ENCODE results near the gene ANXA1.
"Not testable (repeated sequence)": the region's sequence is repeated elsewhere in the genome, so short reads cannot be mapped to it uniquely, and the experiment has no call there.

The ANXA1 gene

DNA sequence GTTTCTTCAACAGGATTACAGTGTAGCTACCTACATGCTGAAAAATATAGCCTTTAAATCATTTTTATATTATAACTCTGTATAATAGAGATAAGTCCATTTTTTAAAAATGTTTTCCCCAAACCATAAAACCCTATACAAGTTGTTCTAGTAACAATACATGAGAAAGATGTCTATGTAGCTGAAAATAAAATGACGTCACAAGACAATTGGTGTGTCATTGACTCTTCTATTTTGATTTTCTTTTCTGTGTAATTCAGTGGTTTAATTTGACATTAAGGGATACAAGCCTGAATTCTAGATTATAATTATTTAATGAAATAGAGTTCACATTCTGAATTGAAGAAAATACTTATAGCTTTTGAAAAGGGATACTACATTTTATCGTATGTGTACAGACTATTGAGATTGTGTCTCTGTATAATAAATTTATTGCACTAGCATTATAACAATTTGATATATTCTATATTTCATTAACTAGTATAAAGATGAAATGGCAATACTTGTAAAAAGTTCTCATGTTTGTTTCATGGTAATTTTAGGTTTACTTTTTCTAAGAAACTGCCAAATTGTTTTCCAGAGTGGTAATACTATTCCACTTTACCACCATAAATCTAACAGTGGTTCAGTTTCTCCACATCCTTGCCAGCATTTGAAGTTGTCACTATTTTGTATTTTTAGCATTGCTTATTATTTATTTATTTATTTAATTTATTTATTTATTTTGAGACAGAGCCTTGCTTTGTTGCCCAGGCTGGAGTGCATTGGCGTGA is 18.7 kb downstream of the ANXA1 start:
- DNase-seq = no peak

DNA sequence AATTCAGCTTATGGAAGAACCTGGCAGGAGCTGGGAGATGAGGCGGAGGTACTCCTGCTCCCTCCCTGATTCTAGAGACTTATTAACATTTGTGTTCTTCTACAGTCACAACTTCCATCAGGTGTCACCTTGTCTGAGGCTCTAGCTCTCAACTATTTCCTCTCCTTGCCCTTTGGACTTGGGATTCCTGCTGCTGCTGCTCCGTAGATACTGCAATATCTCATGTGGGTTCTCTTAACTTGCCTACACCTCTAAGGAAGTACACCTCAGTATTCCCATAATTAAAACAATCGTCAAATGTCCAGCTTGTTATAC is 21.2 kb downstream of the ANXA1 start:
- DNase-seq = no peak

DNA sequence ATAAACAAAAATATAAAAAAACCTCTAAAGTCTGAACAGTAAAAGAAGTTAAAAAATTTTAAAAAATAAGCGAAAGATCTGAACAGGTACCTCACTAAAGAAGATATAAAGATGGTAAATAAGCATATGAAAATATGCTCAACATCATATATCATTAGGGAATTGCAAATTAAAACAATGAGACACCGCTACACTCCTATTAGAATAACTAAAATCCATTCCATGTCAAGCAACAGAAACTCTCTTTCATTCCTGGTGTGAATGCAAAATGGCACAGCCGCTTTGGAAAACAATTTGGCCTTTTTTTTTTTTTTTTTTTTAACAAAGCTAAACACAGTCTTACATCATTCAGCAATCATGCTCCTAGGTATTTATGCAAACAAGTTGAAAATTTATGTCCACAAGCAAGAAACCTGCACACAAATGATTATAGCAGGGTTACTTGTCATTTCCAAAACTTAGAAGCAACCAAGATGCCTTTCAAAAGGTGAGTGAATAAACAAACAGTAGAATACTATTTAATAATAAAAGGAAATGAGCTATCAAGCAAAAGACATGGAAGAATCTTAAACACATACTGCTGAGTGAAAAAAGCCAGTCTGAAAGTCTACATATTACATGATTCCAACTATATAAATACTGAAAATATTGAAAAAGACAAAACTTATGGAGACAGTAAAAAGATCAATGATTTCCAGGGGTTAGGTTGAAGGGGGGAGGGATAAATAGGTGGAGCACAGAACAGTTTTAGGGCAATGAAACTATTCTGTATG is 22.1 kb downstream of the ANXA1 start:
- DNase-seq = no peak

DNA sequence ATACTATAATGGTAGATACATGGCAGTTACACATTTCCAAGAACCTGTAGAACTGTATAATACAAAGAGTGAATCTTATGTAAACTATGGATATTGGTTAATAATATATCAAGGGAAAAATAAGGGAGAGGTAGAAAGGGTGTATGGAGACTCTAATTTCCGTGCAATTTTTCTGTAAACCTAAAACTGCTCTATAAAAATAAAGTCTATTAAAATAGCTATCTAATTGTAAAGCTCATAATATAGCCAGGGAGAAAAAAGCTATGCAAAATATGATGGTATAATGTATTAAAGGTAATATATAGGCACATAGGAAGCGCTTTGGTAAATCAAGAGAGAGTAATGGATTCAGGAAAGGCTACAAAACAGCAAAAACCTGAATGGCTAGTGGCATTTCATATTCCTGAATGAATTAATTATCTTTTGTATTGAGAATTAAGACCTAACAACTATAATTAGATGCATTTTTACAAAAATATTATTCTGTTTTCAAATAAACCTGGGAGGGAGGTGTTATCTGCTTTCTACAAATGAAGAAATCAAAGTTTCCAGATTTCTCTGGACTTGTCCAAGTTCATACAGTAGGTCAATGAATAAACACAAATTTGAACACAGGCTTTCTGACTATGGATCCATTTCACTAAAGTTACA is 22.8 kb downstream of the ANXA1 start:
- no peak for DNase-seq

DNA sequence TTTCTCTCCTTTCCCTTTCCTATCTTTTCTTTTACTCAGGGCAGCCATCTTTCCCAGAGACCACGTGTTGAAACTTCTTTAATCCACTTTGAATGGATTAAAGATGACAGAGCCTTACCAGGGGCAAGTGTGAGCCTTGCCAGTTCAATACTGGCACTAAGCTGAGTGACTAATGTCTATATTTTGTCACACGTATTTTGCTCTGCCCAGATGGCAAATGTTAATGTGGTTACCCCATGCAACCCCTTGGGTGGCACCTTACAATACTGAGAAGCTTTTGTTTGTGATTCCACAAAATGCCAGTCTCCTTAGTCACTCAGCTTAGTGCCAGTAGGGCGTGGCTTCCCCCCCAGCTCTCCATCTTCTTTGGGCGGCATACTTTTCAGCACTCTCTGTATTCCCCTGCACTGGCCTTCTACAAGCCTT is 24.8 kb downstream of the ANXA1 start:
- no peak for DNase-seq

DNA sequence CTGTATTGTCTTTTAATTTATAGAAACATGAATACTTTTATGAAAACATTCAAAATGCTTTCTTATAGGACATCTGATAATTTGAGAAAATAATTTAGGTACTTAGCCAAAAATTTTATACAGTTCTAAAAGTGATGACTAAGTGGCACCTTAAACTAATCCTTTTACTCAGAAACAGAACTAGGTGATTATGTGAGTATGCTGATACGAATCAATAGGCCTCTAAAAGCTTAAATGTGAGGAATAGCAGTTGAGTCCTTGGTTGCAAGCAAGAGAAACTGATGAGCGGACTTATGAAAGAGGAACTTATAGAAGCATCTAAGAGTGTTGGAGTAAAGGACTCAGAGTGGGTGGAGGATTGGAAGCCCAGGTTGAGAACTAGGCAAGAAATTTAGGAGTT is 26.4 kb downstream of the ANXA1 start:
- DNase-seq = no peak

DNA sequence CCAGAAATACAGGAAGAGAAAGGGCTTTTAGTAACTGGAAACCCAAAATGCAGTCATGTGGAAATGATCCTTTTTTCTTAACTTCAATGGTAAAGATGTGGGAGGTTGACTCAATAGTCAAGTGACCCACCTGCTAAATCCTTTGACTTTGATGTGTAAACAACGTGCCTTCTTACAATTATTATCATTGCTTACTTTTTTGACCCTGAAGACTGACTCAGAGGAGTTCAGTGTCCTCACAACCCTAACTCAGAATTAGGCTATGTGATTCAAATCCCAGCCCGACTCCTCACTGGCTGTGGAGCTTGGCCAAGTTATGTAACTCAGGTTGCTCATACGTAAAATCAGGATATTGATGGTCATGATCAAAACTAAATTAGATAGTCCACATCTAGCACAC is 27.9 kb downstream of the ANXA1 start:
- DNase-seq = no peak

DNA sequence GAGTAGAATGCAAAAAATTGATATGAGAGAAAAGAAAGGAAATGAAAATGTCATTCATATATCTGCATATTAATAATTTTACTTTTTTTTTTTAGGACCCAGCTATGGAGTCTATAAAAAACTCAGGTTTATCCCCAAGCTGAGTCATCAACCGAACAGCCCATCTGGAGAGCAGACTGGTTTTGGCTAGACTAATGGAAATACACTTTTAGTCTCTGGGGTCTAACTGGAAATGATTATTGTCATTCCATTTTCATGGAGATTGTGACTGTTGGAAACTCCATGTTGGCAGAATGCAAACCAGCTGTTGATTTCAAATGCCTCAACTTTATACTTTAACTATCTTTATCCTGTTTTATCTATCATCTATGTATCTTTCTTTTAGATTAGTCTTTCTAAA is 28.7 kb downstream of the ANXA1 start:
- no peak for DNase-seq

DNA sequence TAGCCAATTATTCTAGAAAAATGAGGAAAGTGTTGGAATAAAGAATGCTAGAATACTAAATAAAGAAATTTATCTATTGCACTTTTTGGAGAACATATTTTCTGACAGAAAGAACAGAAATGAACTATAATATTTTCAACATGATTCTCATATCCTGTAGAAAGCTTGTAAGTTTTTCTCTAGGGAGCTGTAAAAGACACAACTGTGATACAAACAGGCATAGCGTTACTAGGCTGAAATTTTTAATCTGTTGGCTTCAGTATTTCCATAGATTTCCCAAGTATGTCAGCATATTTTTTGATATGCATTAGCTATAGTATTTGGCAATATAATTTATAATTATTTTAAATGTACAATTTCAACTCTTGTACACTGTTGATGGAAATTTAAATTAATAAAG is 31.3 kb downstream of the ANXA1 start:
- no peak for DNase-seq

DNA sequence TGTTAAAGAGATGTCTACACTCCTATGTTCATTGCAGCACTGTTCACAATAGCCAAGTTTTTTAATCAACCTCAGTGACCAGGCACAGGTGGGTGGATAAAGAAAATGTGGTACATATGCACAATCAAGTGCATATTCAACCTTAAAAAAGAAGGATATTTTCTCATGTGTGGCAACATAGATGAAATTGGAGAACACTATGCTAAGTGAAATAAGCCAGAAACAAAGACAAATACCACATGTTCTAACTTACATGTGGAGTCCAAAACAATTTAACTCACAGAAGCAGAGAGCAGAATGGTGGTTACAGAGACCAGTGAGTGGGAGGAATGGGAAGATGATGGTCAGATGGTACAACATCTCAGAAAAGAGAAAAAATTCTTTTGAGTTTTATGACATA is 31.8 kb downstream of the ANXA1 start:
- no peak for DNase-seq

DNA sequence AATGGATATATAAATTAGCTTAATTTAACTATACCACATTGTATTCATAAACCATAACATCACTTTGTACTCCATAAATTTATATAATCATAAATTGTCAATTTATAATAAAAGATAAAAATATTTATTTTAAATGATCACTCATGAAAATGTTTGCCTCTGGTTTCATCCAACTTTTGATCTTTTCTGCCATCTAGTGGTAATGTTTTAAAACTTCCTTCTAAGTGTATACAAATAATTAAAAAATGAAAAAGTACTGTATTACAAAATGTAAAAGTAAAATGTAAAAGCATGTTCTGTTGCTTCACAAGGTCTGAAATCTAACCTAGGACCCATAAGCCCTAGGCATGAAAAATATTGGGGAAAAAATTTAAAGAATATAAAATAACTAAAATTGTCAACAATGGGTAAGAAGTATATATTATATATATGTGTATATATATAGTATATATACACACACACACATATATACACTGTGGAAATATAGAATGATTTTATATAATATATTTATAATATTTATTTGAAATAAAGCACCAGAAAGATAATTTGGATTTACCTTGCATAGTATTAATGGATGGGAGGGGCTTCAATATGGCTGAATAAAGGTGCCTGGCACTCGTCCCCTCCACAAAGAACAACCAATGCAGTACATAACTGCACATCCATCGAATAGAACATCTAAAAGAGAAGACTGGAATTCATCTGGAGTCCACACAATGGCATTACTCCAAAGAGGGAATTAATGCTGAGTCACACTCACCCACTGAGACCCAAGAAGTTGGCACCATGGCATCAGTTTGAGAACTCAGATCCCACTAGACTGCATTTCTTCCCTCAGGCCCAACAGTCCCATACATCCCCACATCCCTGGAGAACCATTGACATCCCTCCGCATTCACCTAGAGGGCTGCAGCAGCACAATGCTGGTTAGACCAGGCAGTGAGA is 32.5 kb downstream of the ANXA1 start:
- DNase-seq = peak; percentile 54

DNA sequence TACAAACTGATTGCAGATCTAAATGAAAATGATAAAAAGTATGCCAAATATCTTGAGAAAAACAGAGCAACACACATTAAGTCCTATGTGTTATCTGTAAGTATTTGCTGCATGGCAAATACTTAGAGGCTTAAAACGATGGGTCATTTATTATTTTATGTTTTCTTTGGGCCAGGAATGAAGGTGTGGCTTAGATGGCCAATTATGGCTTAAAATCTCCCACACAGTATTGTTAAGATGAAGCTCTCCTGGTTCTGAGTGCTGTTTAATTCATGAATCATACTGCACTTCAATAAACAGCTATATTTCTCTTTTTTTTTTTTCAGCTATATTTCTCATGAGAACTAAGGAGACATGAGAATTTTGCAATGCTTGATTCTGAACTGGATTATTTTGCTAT is 39.4 kb downstream of the ANXA1 start:
- not testable (repeated sequence) for DNase-seq

DNA sequence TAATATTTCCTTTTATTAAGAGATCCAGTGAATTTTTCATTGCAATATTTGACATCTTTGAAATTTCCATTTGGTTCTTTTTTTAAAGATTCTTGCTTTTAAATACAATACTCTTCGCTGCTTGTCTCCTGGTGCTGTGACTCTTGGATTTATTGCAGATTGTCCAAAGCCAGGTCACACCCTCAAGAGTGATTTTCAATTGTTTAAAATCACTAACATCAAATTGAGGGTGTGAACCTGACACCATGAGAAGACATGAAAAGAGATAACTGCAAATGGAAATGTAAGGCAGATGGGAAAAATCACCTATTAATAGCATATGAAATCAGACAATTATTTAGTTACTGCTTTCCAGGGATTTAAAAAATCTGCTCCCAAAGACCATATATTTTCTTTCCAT is 42.6 kb downstream of the ANXA1 start:
- DNase-seq = no peak

DNA sequence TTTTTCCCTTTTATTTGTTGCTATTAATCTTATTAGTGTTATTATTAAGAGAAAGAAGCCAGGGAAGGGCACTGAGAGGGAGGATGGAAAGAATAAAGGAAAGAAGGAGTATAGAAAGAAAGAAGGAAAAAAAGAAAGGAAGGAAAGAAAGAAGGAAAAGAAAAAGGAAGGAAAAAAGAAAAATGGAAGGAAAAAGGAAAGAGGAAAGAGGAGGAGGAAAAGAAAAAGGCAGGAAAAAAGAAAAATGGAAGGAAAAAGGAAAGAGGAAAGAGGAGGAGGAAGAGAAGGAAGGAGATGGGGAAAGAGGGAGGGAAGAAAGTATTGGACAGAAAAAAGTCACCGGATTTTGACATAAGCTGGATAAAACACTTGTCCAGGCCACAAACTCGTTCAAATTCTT is 47.8 kb downstream of the ANXA1 start:
- DNase-seq = no peak

DNA sequence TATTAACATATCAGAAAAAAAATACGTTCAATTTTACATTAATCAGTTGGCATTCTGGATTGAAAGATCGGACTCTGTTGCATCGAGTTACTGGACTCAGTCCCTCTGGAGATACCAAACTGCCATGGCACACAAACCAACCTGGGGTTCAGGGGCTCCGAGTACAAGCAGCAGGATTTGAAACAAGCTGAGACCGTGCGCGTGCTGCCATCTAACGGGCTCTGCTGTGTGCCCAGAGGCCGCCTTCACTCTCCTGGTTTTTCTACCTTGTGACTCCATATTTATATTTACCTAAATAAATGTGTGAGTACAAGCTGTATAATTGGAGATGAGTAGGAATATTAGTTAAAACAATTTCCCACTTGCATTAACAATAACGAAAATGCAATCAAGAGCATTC is 48.2 kb downstream of the ANXA1 start:
- DNase-seq = no peak

DNA sequence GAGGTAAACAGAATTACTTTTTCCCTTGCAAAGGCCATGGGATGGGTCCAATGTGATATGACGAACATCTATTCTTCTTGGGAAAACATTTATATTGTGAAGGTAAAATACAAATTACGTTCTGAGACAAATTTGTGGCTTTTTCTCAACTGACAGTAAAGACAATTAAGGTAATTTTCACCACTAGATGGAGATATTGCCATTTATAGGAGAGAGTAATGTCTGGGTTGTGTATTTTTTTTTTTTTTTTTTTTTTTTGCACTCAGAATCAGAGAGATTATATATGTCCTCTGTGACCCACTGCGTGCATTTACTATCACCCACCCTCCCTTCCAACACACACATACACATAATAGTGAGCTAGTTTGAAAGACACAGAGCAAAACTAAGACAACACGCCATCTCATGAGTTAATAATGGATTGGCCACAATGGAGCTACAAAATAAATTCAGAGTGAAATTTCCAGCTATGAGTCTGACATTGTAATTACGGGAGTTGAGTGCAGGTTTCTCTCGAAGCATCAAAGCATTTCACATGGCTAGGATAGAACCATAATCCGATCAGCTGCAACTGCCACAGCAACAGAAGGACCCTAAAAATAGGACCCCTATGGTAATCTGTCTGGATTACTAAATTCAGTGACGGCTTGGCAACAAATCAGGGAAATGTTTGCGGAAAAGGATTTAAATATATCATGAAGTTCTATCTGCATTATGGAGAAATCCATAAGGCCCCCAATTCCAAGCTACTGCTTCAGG is 49.2 kb downstream of the ANXA1 start:
- DNase-seq = peak; percentile 49

DNA sequence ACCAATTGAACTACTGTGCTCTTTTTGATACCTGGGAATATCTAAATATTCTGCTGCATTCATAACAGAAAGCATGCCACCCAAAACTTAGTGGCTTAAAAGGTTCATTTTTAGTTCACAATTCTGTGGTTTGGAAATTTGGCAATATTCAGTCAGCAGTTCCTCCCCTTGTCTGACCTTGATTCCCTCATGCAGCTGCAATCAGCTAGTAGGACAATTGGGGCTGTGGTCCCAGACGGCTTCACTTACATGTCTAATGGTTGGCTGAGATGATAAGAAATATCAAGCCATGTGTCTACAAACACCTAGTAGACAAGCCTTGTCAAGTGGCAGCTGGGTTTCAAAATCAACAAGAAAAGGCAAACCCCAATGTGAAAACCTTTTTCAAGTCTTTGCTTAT is 51.3 kb downstream of the ANXA1 start:
- DNase-seq = no peak

DNA sequence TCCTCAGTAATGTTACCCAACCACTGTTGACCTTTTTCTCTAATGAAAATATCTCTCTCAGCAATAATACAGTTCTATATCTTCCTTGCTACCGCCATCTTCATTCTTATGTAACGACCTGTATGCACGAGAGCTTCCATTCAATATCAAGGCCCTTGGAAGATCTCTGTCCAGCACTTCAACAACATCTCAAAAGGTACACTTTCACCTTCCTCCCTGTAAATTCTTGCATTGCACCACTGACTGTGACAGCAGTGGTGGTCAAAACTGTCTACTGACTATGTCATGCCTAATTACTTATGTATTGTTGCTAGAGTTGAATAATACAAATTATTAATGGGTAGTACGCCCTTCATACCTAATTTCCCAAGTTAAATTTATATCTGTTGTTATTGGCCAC is 53.3 kb downstream of the ANXA1 start:
- no peak for DNase-seq

DNA sequence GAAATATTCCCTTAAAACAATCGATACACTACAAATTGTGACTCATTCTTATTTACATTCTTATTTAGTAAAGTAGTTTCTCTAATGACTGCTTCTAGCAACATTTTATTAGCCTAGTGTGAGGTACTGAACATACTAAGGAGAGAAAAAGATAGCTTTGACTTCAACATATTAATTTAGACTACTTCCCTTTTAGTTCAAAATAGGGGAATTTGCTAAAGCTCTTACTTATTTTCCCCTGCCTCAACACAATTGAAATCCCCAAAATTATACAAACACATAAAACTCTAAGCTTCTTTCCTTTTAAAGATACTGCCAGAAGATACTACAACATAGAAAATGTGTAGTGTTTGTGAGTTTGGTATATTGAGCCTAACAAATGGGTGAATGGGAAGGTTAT is 55.2 kb downstream of the ANXA1 start:
- DNase-seq = no peak

DNA sequence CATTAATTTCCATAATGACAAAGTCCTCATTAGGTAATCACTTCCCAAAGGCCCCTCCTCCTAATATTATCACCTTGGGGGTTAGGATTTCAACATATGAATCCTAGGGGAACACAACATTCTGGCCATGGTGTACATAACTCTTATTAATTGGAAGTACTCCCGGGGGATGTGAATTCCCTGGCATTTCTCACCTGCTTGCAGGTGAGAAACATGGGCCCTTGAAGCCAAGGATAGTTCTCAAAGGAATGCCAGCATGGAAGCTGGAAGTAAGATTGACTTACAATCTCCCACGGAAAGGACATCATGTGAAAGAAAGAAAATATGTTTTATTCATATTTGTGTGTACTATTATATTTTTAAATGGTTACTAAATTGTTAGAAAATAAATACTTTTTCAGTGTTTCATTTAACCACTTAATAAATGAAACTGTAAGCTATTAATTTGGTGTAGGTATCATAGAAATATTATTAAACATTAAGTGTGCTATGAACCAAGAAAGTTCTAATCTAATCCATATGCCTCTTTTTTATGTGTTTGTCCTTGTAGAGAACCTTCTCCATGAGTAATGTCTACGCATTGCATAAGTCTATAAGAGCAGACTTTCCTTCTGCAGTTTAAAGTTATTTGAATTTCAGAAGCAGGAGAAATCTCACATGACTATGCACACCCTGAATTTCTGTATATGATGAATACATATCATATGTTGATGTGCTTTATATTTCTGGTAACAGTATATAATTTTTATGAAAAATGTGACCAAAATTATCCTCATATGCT is 59.4 kb downstream of the ANXA1 start:
- no peak for DNase-seq

DNA sequence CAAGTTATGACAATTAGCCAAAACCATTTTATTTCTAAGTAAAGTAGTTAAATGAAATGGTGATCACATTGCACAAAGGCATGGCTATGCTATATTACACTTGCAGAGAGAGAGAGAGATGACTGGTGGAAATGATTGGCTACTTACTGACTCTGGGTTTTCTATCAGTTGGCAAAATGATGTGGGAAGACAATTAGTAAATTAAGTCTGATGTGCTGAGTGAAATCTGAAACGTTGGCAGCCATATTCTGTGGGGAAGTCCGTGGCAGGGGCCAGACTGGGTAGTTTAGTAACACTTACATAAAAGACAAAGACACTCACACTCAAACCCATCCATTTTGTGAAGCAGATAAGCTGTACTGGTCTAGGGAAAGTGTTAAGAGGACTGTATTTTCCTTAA is 61.6 kb downstream of the ANXA1 start:
- DNase-seq = peak; percentile 20
